ENCODE results near the gene DCP2. TPM values are rescaled to one million over a fixed set of nuclear protein-coding genes. Genes with fewer than 3 reads are reported as not detected.
A peak's percentile ranks its signal among the peaks of the same experiment; 100 is the strongest.

DCP2 gene
- total RNA-seq (10 to 100 TPM; 32.4 to 36.8 TPM), polyA plus RNA-seq (ENCODE audit: insufficient read depth, low read depth, low replicate concordance) (19.8 TPM)
- long read RNA-seq, donor 1, full-length matches to known transcripts, result 9 of 9 reads
- long read RNA-seq, donor 1, partial matches to known transcripts, result 0 of 9 reads
- long read RNA-seq, donor 1, other reads (novel, unspliced or antisense), result 0 of 9 reads
- long read RNA-seq, donor 2, full-length matches to known transcripts, result 4 of 4 reads
- long read RNA-seq, donor 2, partial matches to known transcripts, result 0 of 4 reads
- long read RNA-seq, donor 2, other reads (novel, unspliced or antisense), result 0 of 4 reads

GRCh38 chr5:112976432-112977309, at the start of gene DCP2:
Gene DCP2 (plus strand): TSS chr5:112976798. CDS start chr5:112976934, 136 bp downstream.
- intact Hi-C loops (cut with DNase I; ENCODE audit: low total_unique reads), result no loop called here
- Histone ChIP-seq H3K36me3 (ENCODE audit: low read depth, missing control alignments) (no peaks in the 10 kb centered on the region), H3K27me3 (no peaks in the 10 kb centered on the region), H3K4me3 (peak within 1 kb of the TSS; percentile 83 to 85), H3K9me3 (no peaks in the 10 kb centered on the region), H3K27ac (peak within 1 kb of the TSS; percentile 88 to 90), H3K4me1 (peaks cover 6% of the 10 kb centered on the region)
- TF ChIP-seq CTCF (IDR thresholded peaks at IDR 0.05), result no peak
- peak; percentile 97 for DNase-seq
- WGBS, 2 donors, result 0 to 1% methylated on average over 43 to 74 of the region's 75 CpGs

GRCh38 chr5:112929336-112930081, 47.1 kb upstream of the DCP2 start:
- TF ChIP-seq POLR2A (IDR thresholded peaks at IDR 0.05) (no peak), CTCF (IDR thresholded peaks at IDR 0.05) (no peak)
- Histone ChIP-seq H3K36me3 (ENCODE audit: low read depth, missing control alignments) (no peaks in the 10 kb centered on the region), H3K9me3 (no peaks in the 10 kb centered on the region), H3K27me3 (no peaks in the 10 kb centered on the region), H3K4me1 (no peaks in the 10 kb centered on the region), H3K4me3 (no peak overlapping the region), H3K27ac (no peak overlapping the region)
- DNase-seq, result no peak
- WGBS, 2 donors, result 93 to 96% methylated on average over 4 of the region's 4 CpGs
- intact Hi-C loops (cut with DNase I; ENCODE audit: low total_unique reads), result no loop called here

GRCh38 chr5:112930082-112930344, 46.6 kb upstream of the DCP2 start:
- Histone ChIP-seq H3K27ac (no peak overlapping the region), H3K27me3 (no peaks in the 10 kb centered on the region), H3K9me3 (no peaks in the 10 kb centered on the region), H3K4me3 (no peak overlapping the region), H3K36me3 (ENCODE audit: low read depth, missing control alignments) (no peaks in the 10 kb centered on the region), H3K4me1 (no peaks in the 10 kb centered on the region)
- WGBS, 2 donors, result 83 to 88% methylated on average over 1 of the region's 1 CpG
- DNase-seq, result no peak
- intact Hi-C loops (cut with DNase I; ENCODE audit: low total_unique reads), result no loop called here
- TF ChIP-seq CTCF (IDR thresholded peaks at IDR 0.05) (no peak), POLR2A (IDR thresholded peaks at IDR 0.05) (no peak)

- Histone ChIP-seq H3K36me3 (ENCODE audit: low read depth, missing control alignments) (no peaks in the 10 kb centered on the region), H3K4me3 (no peak overlapping the region), H3K27ac (no peak overlapping the region), H3K27me3 (no peaks in the 10 kb centered on the region), H3K4me1 (no peaks in the 10 kb centered on the region), H3K9me3 (no peaks in the 10 kb centered on the region)
- no peak for DNase-seq
- intact Hi-C loops (cut with DNase I; ENCODE audit: low total_unique reads), result no loop called here
- no peak for TF ChIP-seq CTCF (IDR thresholded peaks at IDR 0.05)
- no peak for TF ChIP-seq POLR2A (IDR thresholded peaks at IDR 0.05)
- WGBS, 2 donors, result 64 to 85% methylated on average over 2 of the region's 2 CpGs
These were observed 45.1 kb upstream of the DCP2 start for GRCh38 chr5:112931473-112931872.
